ENCODE data around the gene TNFRSF4.
"Not testable (repeated sequence)": the region's sequence is repeated elsewhere in the genome, so short reads cannot be mapped to it uniquely, and the experiment has no call there.

TNFRSF4 gene

GRCh38 chr1:1197551-1198422, 16.2 kb downstream of the TNFRSF4 start:
- Mint-ChIP-seq H3K4me1 (ENCODE audit: low read depth) (peaks cover 13% of the 10 kb centered on the region), H3K36me3 (ENCODE audit: low read depth) (peaks cover 5% of the 10 kb centered on the region), H3K27ac (no peak overlapping the region), H3K4me3 (no peak overlapping the region), H3K9me3 (no peaks in the 10 kb centered on the region), H3K27me3 (no peaks in the 10 kb centered on the region)

DNA sequence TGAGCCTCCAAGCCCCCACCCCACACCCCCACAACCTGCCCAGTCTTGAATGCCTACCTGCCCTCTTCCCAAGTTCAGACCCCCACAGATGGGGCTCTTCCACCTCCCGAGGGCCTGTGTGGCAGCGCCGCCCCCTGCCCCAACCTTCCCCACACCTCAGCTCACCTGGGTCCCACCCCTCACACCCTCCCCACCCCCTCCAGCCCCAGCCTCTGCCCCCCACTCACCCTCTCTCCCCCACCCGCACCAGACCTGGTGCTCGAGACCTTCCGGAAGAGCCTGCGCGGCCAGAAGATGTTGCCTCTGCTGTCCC, 16.8 kb downstream of the TNFRSF4 start:
- Mint-ChIP-seq H3K27me3 (no peaks in the 10 kb centered on the region), H3K27ac (no peak overlapping the region), H3K4me3 (no peak overlapping the region), H3K9me3 (peaks cover 1% of the 10 kb centered on the region), H3K36me3 (ENCODE audit: low read depth) (peaks cover 7% of the 10 kb centered on the region), H3K4me1 (ENCODE audit: low read depth) (peaks cover 13% of the 10 kb centered on the region)

DNA sequence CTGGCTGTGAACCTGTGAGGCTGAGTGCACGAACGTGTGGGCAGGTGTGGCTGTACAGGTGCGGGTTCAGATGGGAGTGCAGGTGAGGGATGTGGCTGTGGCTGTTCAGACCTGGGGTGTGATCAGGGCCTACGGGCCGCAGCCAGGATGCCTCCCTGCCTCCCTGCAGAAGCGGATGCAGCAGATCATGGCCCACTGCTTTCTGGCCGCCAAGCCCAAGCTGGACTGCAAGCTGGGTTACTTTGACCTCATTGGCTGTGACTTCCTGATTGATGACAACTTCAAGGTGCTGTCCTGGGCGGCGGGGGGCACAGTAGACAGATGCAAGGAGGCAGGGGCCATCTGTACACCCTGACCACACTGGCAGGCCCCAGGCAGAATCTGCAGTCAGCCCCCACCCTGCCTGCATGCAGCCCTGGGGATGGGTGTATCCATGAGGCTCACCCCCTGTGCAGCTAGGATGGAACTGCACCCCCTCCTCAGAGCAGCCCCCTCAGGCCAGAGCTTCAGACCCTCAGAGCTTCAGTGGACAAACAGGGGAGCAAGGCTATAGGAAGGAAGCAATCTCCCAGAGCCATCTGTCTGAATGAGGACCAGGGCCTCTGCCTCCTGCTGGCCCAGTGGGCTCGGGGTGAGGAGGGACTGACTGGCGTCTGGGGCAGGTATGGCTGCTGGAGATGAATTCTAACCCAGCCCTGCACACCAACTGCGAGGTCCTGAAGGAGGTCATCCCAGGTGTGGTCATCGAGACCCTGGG, 17.3 kb downstream of the TNFRSF4 start:
- no peak overlapping the region for H3K27ac Mint-ChIP-seq
- H3K4me3 Mint-ChIP-seq = no peak overlapping the region
- no peaks in the 10 kb centered on the region for H3K27me3 Mint-ChIP-seq
- H3K36me3 Mint-ChIP-seq (ENCODE audit: low read depth) = peaks cover 10% of the 10 kb centered on the region
- H3K9me3 Mint-ChIP-seq = peaks cover 5% of the 10 kb centered on the region
- H3K4me1 Mint-ChIP-seq (ENCODE audit: low read depth) = peaks cover 13% of the 10 kb centered on the region

GRCh38 chr1:1195726-1196125, 18.2 kb downstream of the TNFRSF4 start:
- H3K9me3 Mint-ChIP-seq, H3K27me3 Mint-ChIP-seq, H3K27ac Mint-ChIP-seq, H3K4me3 Mint-ChIP-seq: not testable (repeated sequence)
- Mint-ChIP-seq H3K4me1 (ENCODE audit: low read depth) (peaks cover 13% of the 10 kb centered on the region), H3K36me3 (ENCODE audit: low read depth) (peaks cover 10% of the 10 kb centered on the region)

- Mint-ChIP-seq H3K4me1 (ENCODE audit: low read depth) (peaks cover 3% of the 10 kb centered on the region), H3K9me3 (peaks cover 5% of the 10 kb centered on the region), H3K36me3 (ENCODE audit: low read depth) (peaks cover 10% of the 10 kb centered on the region), H3K4me3 (no peak overlapping the region), H3K27me3 (no peaks in the 10 kb centered on the region), H3K27ac (peak overlapping the region; percentile 22)
Observed at GRCh38 chr1:1194723-1195122, 19.2 kb downstream of the TNFRSF4 start.

GRCh38 chr1:1191734-1192133, 22.2 kb downstream of the TNFRSF4 start:
- Mint-ChIP-seq H3K36me3 (ENCODE audit: low read depth) (peaks cover 10% of the 10 kb centered on the region), H3K9me3 (peaks cover 5% of the 10 kb centered on the region), H3K4me1 (ENCODE audit: low read depth) (no peaks in the 10 kb centered on the region), H3K27me3 (no peaks in the 10 kb centered on the region), H3K4me3 (no peak overlapping the region), H3K27ac (no peak overlapping the region)

GRCh38 chr1:1189111-1189510, 24.8 kb downstream of the TNFRSF4 start:
- Mint-ChIP-seq H3K27ac (no peak overlapping the region), H3K27me3 (no peaks in the 10 kb centered on the region), H3K4me1 (ENCODE audit: low read depth) (no peaks in the 10 kb centered on the region), H3K36me3 (ENCODE audit: low read depth) (peaks cover 5% of the 10 kb centered on the region), H3K9me3 (peaks cover 5% of the 10 kb centered on the region), H3K4me3 (no peak overlapping the region)

GRCh38 chr1:1187938-1188337, 26.0 kb downstream of the TNFRSF4 start:
- no peaks in the 10 kb centered on the region for H3K27me3 Mint-ChIP-seq
- peaks cover 5% of the 10 kb centered on the region for H3K36me3 Mint-ChIP-seq (ENCODE audit: low read depth)
- no peaks in the 10 kb centered on the region for H3K4me1 Mint-ChIP-seq (ENCODE audit: low read depth)
- no peak overlapping the region for H3K4me3 Mint-ChIP-seq
- H3K9me3 Mint-ChIP-seq = peaks cover 5% of the 10 kb centered on the region
- no peak overlapping the region for H3K27ac Mint-ChIP-seq

- Mint-ChIP-seq H3K27ac (no peak overlapping the region), H3K27me3 (peaks cover 3% of the 10 kb centered on the region), H3K4me3 (no peak overlapping the region), H3K4me1 (ENCODE audit: low read depth) (peaks cover 7% of the 10 kb centered on the region), H3K9me3 (no peaks in the 10 kb centered on the region), H3K36me3 (ENCODE audit: low read depth) (no peaks in the 10 kb centered on the region)
Observed at GRCh38 chr1:1185101-1185765, 28.7 kb downstream of the TNFRSF4 start.

DNA sequence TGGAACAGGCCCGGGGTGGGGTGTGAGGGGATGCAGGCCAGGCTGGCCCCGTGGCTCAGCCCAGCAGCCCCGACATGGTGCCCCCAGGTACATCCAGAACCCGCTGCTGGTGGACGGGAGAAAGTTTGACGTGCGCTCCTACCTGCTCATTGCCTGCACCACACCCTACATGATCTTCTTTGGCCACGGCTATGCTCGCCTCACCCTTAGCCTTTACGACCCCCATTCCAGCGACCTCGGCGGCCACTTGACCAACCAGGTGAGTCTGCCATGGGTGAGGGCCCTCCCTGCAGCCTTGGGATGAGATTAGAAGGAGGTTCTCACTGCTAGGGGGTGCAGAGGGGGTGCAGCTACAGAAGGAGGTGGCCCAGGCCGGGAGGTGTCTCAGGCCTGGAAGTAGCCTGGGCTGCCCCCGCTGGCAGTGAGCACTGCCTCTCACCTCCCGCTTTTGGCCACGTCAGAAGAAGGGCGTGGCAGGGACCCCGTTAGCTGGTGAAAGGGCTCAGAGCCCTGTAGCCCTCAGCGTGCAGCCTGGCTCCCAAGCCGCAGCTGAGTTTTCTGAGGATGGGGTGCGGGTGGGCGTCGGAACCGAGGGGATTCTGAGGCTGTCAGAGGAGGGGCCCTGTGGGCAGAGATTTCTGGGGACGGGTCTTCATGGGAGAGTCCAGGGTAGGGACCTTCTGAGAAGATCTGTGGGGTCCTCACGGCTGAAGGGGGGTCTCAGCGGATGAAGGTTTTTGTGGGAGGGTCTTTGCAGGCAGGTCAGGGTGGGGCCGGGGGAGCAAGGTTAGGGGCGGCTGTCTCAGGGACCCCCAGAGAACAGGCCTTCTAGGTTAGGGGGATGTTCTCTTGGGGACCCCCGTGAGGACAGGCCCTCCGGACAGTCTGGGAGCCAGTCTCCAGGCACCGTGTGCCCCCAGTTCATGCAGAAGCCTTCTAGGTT, 29.8 kb downstream of the TNFRSF4 start:
- Mint-ChIP-seq H3K4me1 (ENCODE audit: low read depth) (peaks cover 7% of the 10 kb centered on the region), H3K9me3 (no peaks in the 10 kb centered on the region), H3K36me3 (ENCODE audit: low read depth) (no peaks in the 10 kb centered on the region), H3K4me3 (no peak overlapping the region), H3K27ac (no peak overlapping the region), H3K27me3 (peaks cover 3% of the 10 kb centered on the region)

- no peaks in the 10 kb centered on the region for H3K9me3 Mint-ChIP-seq
- H3K4me3 Mint-ChIP-seq = no peak overlapping the region
- H3K36me3 Mint-ChIP-seq (ENCODE audit: low read depth) = no peaks in the 10 kb centered on the region
- peaks cover 3% of the 10 kb centered on the region for H3K27me3 Mint-ChIP-seq
- H3K4me1 Mint-ChIP-seq (ENCODE audit: low read depth) = peaks cover 7% of the 10 kb centered on the region
- no peak overlapping the region for H3K27ac Mint-ChIP-seq
Observed at GRCh38 chr1:1183221-1183747, 30.7 kb downstream of the TNFRSF4 start.

GRCh38 chr1:1182491-1183220, 31.3 kb downstream of the TNFRSF4 start:
- Mint-ChIP-seq H3K27me3 (peaks cover 3% of the 10 kb centered on the region), H3K9me3 (no peaks in the 10 kb centered on the region), H3K36me3 (ENCODE audit: low read depth) (no peaks in the 10 kb centered on the region)

DNA sequence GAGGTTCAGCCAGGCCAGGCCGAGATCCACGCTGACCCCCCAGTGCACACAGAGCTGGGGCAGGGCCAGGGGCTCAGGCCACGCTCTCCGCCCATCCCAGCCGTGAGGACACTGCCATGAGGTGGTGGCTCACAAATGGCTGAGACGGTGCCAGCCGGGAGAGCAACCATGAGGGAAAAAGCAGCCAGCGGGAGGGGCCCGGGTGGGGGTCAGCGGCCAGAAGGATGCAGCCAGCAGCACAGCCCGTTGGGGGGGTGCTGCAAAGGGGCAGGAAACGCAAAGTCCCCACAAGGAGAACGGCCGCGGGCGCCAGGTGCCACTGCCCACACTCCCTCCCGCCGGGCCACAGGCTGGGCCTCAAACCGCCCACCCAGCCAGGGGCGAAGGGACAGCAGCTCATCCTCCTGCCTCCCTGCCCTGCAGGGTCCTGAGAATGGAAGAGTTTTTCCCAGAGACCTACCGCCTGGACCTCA, 32.0 kb downstream of the TNFRSF4 start:
- H3K9me3 Mint-ChIP-seq = no peaks in the 10 kb centered on the region
- H3K36me3 Mint-ChIP-seq (ENCODE audit: low read depth) = no peaks in the 10 kb centered on the region
- H3K4me3 Mint-ChIP-seq = no peak overlapping the region
- no peak overlapping the region for H3K27ac Mint-ChIP-seq
- H3K4me1 Mint-ChIP-seq (ENCODE audit: low read depth) = peaks cover 7% of the 10 kb centered on the region
- peaks cover 3% of the 10 kb centered on the region for H3K27me3 Mint-ChIP-seq

More at GRCh38 chr1:1182491-1183220, 31.3 kb downstream of the TNFRSF4 start:
- Mint-ChIP-seq H3K27ac (no peak overlapping the region), H3K4me3 (no peak overlapping the region), H3K4me1 (ENCODE audit: low read depth) (peaks cover 7% of the 10 kb centered on the region)

All from stimulated activated naive CD8-positive, alpha-beta T cell treated with anti-CD3 and anti-CD28 coated beads, Interleukin-15, Interleukin-2, amounts not matched to agents 100 ng/mL and 50 ng/mL, for 24 hours (primary cell).